Muscle of arm (tissue), 12 donors: ENCODE results near the gene REM2. TPM values are rescaled to one million over a fixed set of nuclear protein-coding genes. Genes with fewer than 3 reads are reported as not detected.
"Not testable (repeated sequence)": the region's sequence is repeated elsewhere in the genome, so short reads cannot be mapped to it uniquely, and the experiment has no call there.

ENCODE experiments used
- DNase-seq: peaks from one replicate; pipeline ENCODE4 v3.0.0-alpha.2; 2013
- polyA plus RNA-seq, 12 donors: library from polyadenylated mRNA; unstranded; fragments of 120-200 nt; gene quantifications; one replicate each; pipeline ENCODE4 v1.2.1, GENCODE V29; 2013; ENCODE audit not compliant: insufficient read length in 12 of 12

The REM2 gene
- polyA plus RNA-seq, 12 donors, result 0.09 to 0.46 (median 0.14) TPM; not detected in 4

- DNase-seq, result no peak
Measured at GRCh38 chr14:22895402-22895801, 12.4 kb downstream of the REM2 start.

- DNase-seq, result no peak
Measured at GRCh38 chr14:22896356-22896755, 13.3 kb downstream of the REM2 start.

GRCh38 chr14:22896760-22897159 lies 13.7 kb downstream of the REM2 start:
- DNase-seq, result no peak

GRCh38 chr14:22897357-22897756 lies 14.3 kb downstream of the REM2 start:
- no peak for DNase-seq

GRCh38 chr14:22898302-22899090 lies 15.5 kb downstream of the REM2 start:
- no peak for DNase-seq

GRCh38 chr14:22900081-22900799 lies 17.2 kb downstream of the REM2 start:
- DNase-seq, result peak; percentile 67

GRCh38 chr14:22901799-22902198 lies 18.8 kb downstream of the REM2 start:
- no peak for DNase-seq

- no peak for DNase-seq
Measured at GRCh38 chr14:22903742-22904087, 20.7 kb downstream of the REM2 start.

- DNase-seq, result no peak
Measured at GRCh38 chr14:22905627-22906026, 22.6 kb downstream of the REM2 start.

- no peak for DNase-seq
Measured at GRCh38 chr14:22906073-22906472, 23.1 kb downstream of the REM2 start.

GRCh38 chr14:22907429-22907828 lies 24.4 kb downstream of the REM2 start:
- no peak for DNase-seq

- DNase-seq, result no peak
Measured at GRCh38 chr14:22908601-22909000, 25.6 kb downstream of the REM2 start.

- no peak for DNase-seq
Measured at GRCh38 chr14:22910916-22911315, 27.9 kb downstream of the REM2 start.

GRCh38 chr14:22914836-22915235 lies 31.8 kb downstream of the REM2 start:
- DNase-seq, result not testable (repeated sequence)

- no peak for DNase-seq
Measured at GRCh38 chr14:22915886-22916521, 33.0 kb downstream of the REM2 start.

GRCh38 chr14:22918804-22919600 lies 36.0 kb downstream of the REM2 start, which contains the start of gene RBM23:
Gene RBM23, minus strand, starts transcription at chr14:22919149.
- peak; percentile 100 for DNase-seq

- DNase-seq, result no peak
Measured at GRCh38 chr14:22919601-22919921, 36.5 kb downstream of the REM2 start.

GRCh38 chr14:22920697-22921096 lies 37.7 kb downstream of the REM2 start:
- no peak for DNase-seq

- no peak for DNase-seq
Measured at GRCh38 chr14:22922294-22922693, 39.3 kb downstream of the REM2 start.

- DNase-seq, result no peak
Measured at GRCh38 chr14:22923746-22924145, 40.7 kb downstream of the REM2 start.

- no peak for DNase-seq
Measured at GRCh38 chr14:22925513-22925912, 42.5 kb downstream of the REM2 start.

- DNase-seq, result no peak
Measured at GRCh38 chr14:22926316-22926715, 43.3 kb downstream of the REM2 start.
